ENCODE measurements around the gene GIT2. TPM values are rescaled to one million over a fixed set of nuclear protein-coding genes. Genes with fewer than 3 reads are reported as not detected.

The GIT2 gene
- total and polyA plus RNA-seq, 2 of the 8 experiments (the other 6 are each of a cell fraction or from before 2014, with no cell fraction given): 9.6 to 20.7 TPM

- ChIA-PET CTCF (ENCODE audit: partially characterized antibody) (no interaction called here), POLR2A (ENCODE audit: partially characterized antibody) (no interaction called here)
- Histone ChIP-seq H3K18ac (ENCODE audit: extremely low read depth, low read length) (no peak overlapping the region), H3K9me3 (ENCODE audit: insufficient read depth in 2 of 2, low read depth in 1 of 2, low read length in 1 of 2) (no peaks in the 10 kb centered on the region), H2BK5ac (ENCODE audit: low read depth, low read length) (no peak overlapping the region), H4K20me1 (replicated peaks in 1 of 2; ENCODE audit: control insufficient read depth in 1 of 2, insufficient read depth in 2 of 2, low read length in 2 of 2) (no peaks in the 10 kb centered on the region), H2BK20ac (ENCODE audit: low read length) (no peak overlapping the region), H2BK15ac (ENCODE audit: low read length) (no peak overlapping the region), H4K5ac (ENCODE audit: insufficient read length, low read depth, low read length) (no peak overlapping the region), H3K27ac (ENCODE audit: low read depth, low read length) (no peak overlapping the region), H3K4me3 (ENCODE audit: extremely low read depth in 1 of 4, insufficient read depth in 2 of 4, low read depth in 3 of 4, low read length in 4 of 4) (no peak overlapping the region), H3K4ac (replicated peaks; ENCODE audit: insufficient read length, low read depth, low read length) (no peak overlapping the region), H3K36me3 (ENCODE audit: control insufficient read depth in 2 of 4, insufficient read depth in 4 of 4, low read length in 3 of 4) (no peaks in the 10 kb centered on the region), H2AK5ac (ENCODE audit: low read depth, low read length) (no peak overlapping the region), H3K4me1 (replicated peaks in 1 of 4; ENCODE audit: control insufficient read depth in 3 of 4, insufficient read depth in 4 of 4, low read length in 3 of 4) (no peaks in the 10 kb centered on the region), H3K23ac (ENCODE audit: insufficient read length) (no peak overlapping the region), H3K4me2 (ENCODE audit: insufficient read depth in 1 of 2, low read depth in 2 of 2, low read length in 2 of 2) (no peak overlapping the region), H2BK12ac (ENCODE audit: low read depth, low read length) (no peak overlapping the region), H4K91ac (replicated peaks; ENCODE audit: insufficient read length, low read length) (no peak overlapping the region), H2BK120ac (replicated peaks; ENCODE audit: low read depth, low read length) (no peak overlapping the region), H3K9ac (replicated peaks in 1 of 4; ENCODE audit: extremely low read depth in 1 of 4, low read depth in 3 of 4, low read length in 3 of 4) (no peak overlapping the region), H3K23me2 (ENCODE audit: low read depth, low read length) (no peaks in the 10 kb centered on the region), H3K79me1 (ENCODE audit: low read depth, low read length) (no peaks in the 10 kb centered on the region), H3K56ac (replicated peaks; ENCODE audit: insufficient read length, low read depth, low read length) (no peak overlapping the region), H4K8ac (ENCODE audit: extremely low read depth, insufficient read depth, low read length) (no peak overlapping the region), H3K27me3 (replicated peaks in 1 of 4; ENCODE audit: control insufficient read depth in 3 of 4, extremely low read depth in 1 of 4, insufficient read depth in 3 of 4, low read length in 3 of 4) (no peaks in the 10 kb centered on the region), H3K79me2 (ENCODE audit: control insufficient read depth in 1 of 2, insufficient read depth in 2 of 2, low read length in 2 of 2) (no peaks in the 10 kb centered on the region), H3K14ac (ENCODE audit: insufficient read length) (no peak overlapping the region), H2AFZ (ENCODE audit: low read length) (no peak overlapping the region)
- DNase-seq (ENCODE audit: low read depth in 1 of 2, low spot score in 2 of 2) (no peak), FAIRE-seq (no peak)
- TF ChIP-seq TAF7 (optimal IDR thresholded peaks at IDR 0.05; ENCODE audit: borderline replicate concordance, low read depth, low read length) (no peak), NRF1 (IDR thresholded peaks at IDR 0.05; ENCODE audit: low read depth, low read length) (no peak), HDAC2 (IDR thresholded peaks at IDR 0.05; ENCODE audit: borderline replicate concordance in 1 of 2, low read depth in 2 of 2, low read length in 2 of 2) (no peak), SRF (IDR thresholded peaks at IDR 0.05; ENCODE audit: low read depth, low read length) (no peak), SUZ12 (IDR thresholded peaks at IDR 0.05; ENCODE audit: low read length) (no peak), SIX5 (IDR thresholded peaks at IDR 0.05; ENCODE audit: low read depth, low read length) (no peak), SIN3A (conservative IDR thresholded peaks at IDR 0.05 in 1 of 2, IDR thresholded peaks at IDR 0.05 in 1 of 2; ENCODE audit: low read depth in 1 of 2, low read length in 2 of 2) (no peak), BCL11A (IDR thresholded peaks at IDR 0.05; ENCODE audit: low read depth in 2 of 2, low read length in 2 of 2) (no peak), SP4 (IDR thresholded peaks at IDR 0.05; ENCODE audit: low read length) (no peak), TAF1 (IDR thresholded peaks at IDR 0.05; ENCODE audit: low read depth, low read length) (no peak), ATF3 (IDR thresholded peaks at IDR 0.05; ENCODE audit: insufficient read depth, low read depth, low read length) (no peak), PHF8 (conservative IDR thresholded peaks at IDR 0.05; ENCODE audit: low read depth, low read length) (no peak), JUND (IDR thresholded peaks at IDR 0.05; ENCODE audit: low read length) (no peak)
These were observed 11.7 kb upstream of the GIT2 start for GRCh38 chr12:110007881-110008280.
